ENCODE measurements around the gene MPPED1. TPM values are rescaled to one million over a fixed set of nuclear protein-coding genes. Genes with fewer than 3 reads are reported as not detected.

Gene MPPED1
- total RNA-seq, 2 experiments from 2014 or later: not detected

DNA sequence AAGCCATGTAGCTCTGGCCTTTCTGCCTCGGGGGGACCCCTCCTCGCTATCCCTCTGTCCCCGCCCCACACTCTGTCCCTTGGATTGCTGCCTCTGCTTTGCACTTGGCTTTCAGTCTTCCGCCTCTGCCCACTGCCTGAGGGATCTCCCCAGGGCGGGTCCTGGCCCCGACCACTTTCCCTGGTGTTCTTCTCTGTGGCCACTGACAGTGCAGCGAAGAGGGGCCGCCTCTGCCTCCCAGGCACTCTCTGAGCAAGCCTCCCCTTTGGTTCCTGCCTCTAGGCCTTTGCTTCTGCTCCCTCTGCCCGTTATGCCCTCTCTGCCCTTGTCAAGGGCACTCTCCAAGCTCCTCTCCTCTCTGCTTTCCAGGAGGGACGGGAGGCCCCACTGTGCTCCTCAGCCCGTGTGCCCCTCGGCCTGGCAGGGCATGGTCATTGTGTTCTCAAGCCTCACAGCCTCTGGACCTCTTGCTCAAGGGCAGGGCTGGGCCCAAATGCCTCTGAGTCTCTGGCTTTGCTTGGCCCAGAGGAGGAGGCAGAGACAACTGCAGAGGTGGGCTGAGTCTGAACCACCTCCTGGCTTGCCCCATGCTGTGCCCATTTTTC lies 5.5 kb upstream of the MPPED1 start:
- POLR2A ChIA-PET: no interaction called here
- CTCF ChIA-PET: no interaction called here

- POLR2A ChIA-PET: no interaction called here
- CTCF ChIA-PET: no interaction called here
These were observed 4.2 kb upstream of the MPPED1 start for GRCh38 chr22:43407591-43407990.

DNA sequence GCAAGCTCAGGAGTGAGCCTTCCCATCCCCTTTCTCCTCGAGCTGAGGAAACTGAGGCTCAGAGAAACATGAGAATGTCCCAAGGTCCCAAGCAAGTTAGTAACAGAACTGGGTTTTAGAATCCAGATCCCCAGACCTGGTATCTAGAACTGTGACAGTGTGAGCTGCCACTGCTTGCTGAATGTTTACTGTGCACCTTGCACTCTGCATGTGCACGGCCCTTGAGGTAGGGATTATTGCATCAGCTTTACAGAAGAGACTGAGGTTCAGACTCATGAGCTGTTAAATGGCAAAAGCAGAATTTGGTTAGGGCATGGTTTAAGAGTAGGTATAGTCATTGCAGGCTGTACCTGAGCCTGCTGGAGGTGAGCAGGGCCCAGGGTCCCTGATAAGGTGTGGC lies 3.8 kb upstream of the MPPED1 start:
- POLR2A ChIA-PET: no interaction called here
- CTCF ChIA-PET: no interaction called here

- POLR2A ChIA-PET: no interaction called here
- CTCF ChIA-PET: no interaction called here
These were observed 2.8 kb upstream of the MPPED1 start for GRCh38 chr22:43409046-43409445.

DNA sequence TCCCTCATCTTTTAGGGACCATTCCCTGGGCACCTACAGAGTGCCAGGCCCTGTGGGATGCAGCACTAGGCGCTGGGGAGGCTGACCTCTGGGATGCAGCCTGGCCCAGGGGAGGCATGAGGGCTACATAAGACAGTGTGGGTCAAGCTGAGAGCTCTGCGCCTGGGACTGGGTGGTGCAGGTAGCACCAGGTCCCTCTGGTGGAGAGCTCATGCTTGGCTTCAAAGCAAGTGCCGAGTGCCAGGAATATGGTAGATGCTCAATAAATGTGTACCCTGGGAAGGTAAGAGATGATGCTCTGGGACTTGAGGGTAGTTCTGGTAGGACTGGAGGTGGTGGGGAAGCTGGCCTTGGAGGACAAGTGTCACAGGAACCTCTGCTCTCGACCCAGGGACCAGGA lies 2.0 kb upstream of the MPPED1 start:
- ChIA-PET CTCF (no interaction called here), POLR2A (no interaction called here)

- ChIA-PET POLR2A (no interaction called here), CTCF (no interaction called here)
These were observed 560 bp upstream of the MPPED1 start for GRCh38 chr22:43411040-43411868.

DNA sequence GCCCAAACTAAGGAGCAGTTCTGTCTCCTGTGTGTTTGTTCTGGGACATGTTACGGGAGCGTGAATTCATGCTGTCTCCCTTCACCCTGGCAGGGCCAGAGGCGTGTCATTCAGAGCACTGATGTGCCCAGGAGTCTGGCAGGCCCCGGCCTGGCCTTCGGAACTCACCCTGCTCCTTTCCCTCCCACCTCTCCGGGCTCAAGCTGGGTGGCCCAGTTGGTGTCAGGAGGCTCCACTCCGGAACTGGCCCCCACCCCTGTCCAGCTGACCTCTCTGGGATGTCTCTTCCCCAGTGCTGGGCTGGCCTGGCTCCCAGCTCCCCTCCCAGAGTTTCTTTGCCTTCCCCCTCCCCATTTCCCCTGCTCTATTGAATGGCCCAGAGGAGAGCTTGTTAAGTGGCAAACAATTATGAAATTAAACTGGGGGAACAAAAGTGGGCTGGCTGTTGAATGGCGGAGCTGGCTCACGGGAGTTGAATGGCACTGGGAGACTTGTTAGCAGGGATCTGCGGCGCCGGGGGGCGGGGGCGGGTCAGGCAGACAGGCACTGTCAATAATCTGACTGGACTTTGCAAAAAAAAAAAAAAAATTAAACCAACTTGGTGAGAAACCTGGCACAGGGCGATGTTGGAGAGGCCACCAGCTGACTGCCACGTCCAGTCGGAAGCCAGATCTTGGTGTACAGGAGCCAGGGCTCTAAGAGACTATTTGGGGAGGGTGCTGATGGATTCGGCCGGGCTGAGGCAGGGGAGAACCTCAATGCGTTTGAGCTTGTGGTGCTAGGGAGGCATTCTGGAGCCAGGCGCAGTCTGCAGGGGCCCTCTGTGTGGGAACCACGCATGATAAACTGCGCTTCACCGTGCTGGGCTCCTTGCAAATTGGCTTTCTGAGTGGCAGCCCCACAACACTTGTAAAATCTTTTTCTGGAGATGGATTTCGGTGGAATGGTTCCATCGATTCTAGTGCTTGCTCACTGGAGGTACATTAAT lies 1.3 kb downstream of the MPPED1 start:
- POLR2A ChIA-PET: no interaction called here
- CTCF ChIA-PET: no interaction called here

DNA sequence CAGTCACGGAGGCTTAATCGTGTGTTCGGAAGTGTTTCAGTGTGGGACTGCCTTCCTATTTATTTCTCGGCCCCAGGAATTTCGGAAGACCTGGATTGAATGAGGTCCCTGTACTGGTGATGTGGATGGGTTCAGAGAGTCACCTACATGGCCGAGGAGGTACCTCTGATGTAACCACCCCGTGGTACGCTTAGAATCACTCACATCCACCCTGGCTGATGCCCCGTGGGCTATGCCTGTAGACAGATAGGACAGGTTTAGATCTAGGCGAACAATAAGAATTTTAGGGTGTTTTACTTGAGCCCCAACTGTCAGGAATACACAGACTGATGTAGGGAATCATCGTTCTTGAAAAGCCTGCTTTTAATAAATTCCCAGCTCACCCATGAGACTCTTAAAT lies 2.0 kb downstream of the MPPED1 start:
- ChIA-PET POLR2A (no interaction called here), CTCF (no interaction called here)

- POLR2A ChIA-PET: no interaction called here
These were observed 3.9 kb downstream of the MPPED1 start for GRCh38 chr22:43415681-43416080.

GRCh38 chr22:43417555-43417954 lies 5.7 kb downstream of the MPPED1 start:
- ChIA-PET POLR2A (no interaction called here), CTCF (no interaction called here)

More at GRCh38 chr22:43415681-43416080, 3.9 kb downstream of the MPPED1 start:
- CTCF ChIA-PET: no interaction called here

- POLR2A ChIA-PET: no interaction called here
- CTCF ChIA-PET: no interaction called here
These were observed 6.4 kb downstream of the MPPED1 start for GRCh38 chr22:43418079-43418825.

DNA sequence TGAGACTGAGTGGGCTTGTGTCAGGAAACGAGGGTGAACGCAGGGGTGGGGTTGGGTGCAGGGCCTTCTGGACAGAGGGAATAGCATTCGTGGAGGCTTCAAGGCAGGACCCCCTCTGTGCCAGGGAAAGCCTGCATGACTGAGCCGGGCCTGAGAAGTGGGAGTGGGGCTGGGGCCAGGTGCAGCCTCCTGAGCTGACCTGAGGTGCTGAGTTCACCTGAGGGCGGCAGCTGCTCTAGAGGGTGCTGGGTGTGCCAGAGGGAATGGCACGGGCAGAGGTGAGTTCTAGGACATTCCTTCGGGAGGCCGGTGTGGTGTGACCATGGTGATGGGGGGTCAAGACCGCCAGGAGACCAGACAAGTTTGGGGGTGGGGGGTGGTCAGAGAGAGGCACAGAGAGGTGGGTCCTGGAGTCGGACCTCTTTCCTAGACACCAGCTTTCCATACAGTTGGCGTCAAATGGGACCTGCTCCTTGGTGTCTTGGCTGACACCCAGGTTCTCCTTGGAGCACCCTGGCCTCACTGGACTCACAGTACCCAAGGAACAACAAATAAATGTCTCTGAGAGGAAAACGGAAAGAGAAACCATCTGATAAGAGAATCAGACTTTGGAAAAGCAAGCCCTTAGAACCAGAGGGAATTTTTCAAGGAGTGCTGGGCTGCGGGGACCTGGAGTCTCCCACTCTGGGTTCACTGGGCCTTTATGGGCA lies 7.7 kb downstream of the MPPED1 start:
- POLR2A ChIA-PET: no interaction called here

DNA sequence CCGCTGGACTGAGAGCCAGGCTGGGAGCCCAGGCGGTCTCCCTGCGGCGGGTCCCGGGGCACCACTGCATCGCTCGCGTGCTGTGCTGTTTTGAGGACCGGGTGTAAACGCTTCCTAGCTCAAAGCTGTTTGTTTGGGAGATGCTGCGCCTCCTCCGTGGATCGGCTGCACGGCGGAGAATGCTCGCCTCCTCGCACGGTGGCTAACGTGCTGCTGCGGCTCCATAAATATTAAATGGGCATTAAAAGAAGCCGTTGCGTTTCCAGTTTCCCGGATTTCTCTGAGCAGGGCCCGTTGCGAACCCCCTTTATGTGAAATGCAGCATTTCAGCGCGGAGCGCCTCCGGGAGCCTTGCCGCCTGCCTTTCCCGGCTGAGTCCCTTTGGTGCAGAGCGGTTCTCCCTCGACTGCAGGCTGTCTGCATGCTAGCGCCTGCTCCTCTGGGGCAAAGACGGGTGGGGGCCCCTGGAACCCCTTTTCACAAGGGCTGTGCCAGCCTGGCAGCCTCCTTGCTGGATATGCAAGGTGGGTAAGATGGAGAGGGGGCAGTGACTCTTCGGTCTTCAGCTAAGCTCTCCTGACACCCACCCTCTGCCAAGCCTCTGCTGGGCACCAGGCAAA lies 9.3 kb downstream of the MPPED1 start:
- ChIA-PET POLR2A (no interaction called here), CTCF (no interaction called here)

More for the DNA sequence above, 7.7 kb downstream of the MPPED1 start:
- CTCF ChIA-PET: no interaction called here

DNA sequence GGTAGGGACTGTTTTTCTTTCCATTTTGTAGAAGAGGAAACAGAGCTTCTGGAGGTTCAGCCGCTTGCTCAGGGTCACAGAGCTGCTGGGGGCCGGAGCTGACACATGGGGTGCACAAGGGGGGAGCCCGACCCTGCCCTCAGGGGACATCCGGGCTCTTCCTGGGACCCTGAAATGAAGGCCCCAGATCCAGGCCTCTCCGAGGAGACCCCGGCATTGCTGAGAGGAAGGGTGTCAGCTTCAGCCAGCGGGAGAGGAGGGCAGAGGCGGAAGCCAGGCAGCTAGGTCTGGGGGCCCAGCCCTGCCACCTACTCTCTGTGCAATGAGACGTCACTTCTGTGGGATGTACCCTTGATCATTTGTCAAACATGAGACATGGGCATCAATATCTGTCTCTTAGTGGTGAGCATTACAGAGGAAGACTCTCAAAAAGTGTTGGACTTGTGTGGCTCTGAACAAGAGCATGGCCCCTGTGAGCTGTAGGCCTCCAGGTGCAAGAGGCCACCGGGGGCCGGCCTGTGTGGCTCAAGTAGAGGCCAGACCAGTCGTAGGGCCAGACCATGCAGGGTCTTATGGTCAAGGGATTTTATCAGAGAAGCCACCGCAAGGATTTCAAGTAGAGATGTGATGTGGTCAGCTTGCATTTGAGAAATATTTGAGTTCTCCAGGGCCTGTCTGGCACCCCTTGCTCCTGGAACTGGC lies 10.3 kb downstream of the MPPED1 start:
- ChIA-PET CTCF (no interaction called here), POLR2A (no interaction called here)

DNA sequence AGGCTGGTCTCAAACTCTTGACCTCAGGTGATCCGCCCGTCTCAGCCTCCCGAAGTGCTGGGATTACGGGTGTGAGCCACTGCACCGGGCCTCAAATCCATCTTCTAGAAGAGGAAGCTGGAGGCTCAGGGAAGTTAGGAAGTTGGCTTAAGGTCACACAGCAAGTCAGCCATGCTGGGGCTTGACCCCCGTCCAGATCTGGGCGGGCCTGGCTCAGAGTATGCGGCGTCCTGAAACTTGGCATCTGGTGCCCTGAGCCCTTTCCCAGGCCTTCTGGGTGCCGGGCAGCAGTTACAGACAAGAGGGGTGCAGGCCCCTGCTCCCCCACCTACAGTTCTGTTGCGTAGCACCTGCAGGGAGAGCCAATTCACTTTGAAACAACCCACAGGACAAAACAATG lies 11.2 kb downstream of the MPPED1 start:
- ChIA-PET POLR2A (no interaction called here), CTCF (no interaction called here)

DNA sequence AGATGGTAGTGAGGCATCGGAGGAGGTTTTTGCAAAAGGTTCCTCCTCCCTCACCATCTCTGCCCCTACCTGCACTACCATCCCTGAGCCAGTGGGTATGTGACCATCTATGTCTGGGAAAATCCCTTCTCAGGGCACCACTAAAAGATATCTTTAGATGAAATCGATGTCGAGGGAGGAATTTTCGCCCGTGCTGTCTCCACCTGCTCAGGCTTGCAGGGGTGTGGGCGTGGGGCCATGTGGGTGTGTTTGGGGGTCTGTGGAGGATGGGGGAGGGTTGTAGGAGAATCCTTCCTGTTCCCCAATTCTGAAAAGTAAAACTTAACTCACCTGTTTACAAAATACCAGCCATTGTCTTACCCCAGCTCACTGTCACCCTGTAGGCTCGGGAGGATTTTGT lies 12.4 kb downstream of the MPPED1 start:
- ChIA-PET CTCF (no interaction called here), POLR2A (no interaction called here)

DNA sequence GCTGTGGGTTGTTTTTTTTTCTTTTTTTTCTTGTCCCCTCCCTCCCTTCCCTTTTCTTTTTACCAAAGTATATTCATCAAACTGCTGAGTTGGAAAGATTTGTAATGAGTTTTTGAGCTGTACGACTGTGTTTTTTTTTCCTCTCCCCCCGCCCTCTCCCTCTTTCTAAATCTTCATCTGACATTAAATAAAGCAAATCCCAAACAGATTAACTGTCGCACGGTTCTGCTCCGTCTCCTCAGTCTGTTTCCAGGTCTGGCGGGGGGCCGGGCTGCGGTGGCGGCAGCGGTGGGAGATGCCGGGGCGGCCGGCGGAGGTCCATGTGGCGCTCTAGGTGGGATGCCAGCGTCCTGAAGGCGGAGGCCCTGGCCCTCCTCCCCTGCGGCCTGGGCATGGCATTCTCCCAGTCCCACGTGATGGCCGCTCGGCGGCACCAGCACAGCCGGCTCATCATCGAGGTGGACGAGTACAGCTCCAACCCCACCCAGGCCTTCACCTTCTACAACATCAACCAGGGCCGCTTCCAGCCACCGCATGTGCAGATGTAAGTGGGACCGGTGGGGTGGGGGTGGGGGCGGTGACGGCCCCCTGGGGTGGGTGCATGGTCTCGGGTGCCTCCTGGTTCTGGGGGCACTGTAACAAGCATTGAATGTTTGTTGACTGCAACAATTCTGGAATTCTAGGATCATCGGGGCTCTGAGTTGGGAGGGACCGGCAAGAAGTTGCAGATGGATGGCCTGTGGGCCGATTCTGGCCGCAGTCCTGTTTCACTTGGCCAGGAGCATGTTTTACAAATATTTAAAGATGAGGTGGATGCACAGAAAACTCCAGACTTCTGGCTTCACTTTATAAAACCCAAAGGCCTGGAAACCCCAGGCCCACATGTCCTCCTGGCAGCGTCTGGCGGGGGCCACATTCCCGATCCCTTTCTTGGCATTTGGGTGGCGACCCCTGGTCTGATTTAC lies 13.1 kb downstream of the MPPED1 start:
- ChIA-PET CTCF (no interaction called here), POLR2A (no interaction called here)

Data from activated CD8-positive, alpha-beta memory T cell treated with anti-CD3 and anti-CD28 coated beads for 36 hours (primary cell).